GM19240 (cell line): ENCODE data around the gene HEPHL1.
"Not testable (repeated sequence)": the region's sequence is repeated elsewhere in the genome, so short reads cannot be mapped to it uniquely, and the experiment has no call there.

Source experiments
- DNase-seq: peaks from one replicate; pipeline ENCODE4 v3.0.0; 2011; ENCODE audit warnings: low spot score; ENCODE audit not compliant: insufficient read length

HEPHL1 gene

GRCh38 chr11:94150704-94151685 is 129.8 kb downstream of the HEPHL1 start:
- no peak for DNase-seq

GRCh38 chr11:94151903-94152677 is 130.9 kb downstream of the HEPHL1 start:
- no peak for DNase-seq

GRCh38 chr11:94152678-94153065 is 131.5 kb downstream of the HEPHL1 start:
- no peak for DNase-seq

- no peak for DNase-seq
These were observed 132.2 kb downstream of the HEPHL1 start for GRCh38 chr11:94153320-94153719.

GRCh38 chr11:94154095-94154856 is 133.1 kb downstream of the HEPHL1 start:
- DNase-seq: no peak

GRCh38 chr11:94157339-94157738 is 136.2 kb downstream of the HEPHL1 start:
- DNase-seq: not testable (repeated sequence)
